Transverse colon (tissue), 4 donors: ENCODE data around the gene ERC2. TPM values are rescaled to one million over a fixed set of nuclear protein-coding genes. Genes with fewer than 3 reads are reported as not detected.

Source experiments
- DNase-seq: peaks from one replicate; pipeline ENCODE4 v3.0.0-alpha.2; 2019
- H3K27ac ChIP-seq, 4 donors: fragments of 200-600 bp; sonication (generic); 2 replicates each; pipeline ENCODE4 v1.5.1; 2016 to 2018; ENCODE audit warnings: inconsistent platforms in 4 of 4
- H3K27me3 ChIP-seq: fragments of 200-600 bp; sonication (generic); 2 replicates; pipeline ENCODE4 v1.5.1; 2017; ENCODE audit warnings: inconsistent platforms
- H3K36me3 ChIP-seq, 4 donors: fragments of 200-600 bp; sonication (generic); 2 replicates each; pipeline ENCODE4 v1.5.1; 2017 to 2019; ENCODE audit warnings: inconsistent platforms in 4 of 4
- H3K4me1 ChIP-seq, 4 donors: fragments of 200-600 bp; sonication (generic); 2 replicates each; pipeline ENCODE4 v1.5.1; 2017 to 2020; ENCODE audit warnings: inconsistent platforms in 4 of 4
- H3K4me3 ChIP-seq, 4 donors: fragments of 200-600 bp; sonication (generic); 1 replicate in 1 of 4; 2 replicates in 3 of 4; pipeline versions ENCODE4 v1.5.1 to v1.6.1; 2017 to 2019; ENCODE audit warnings: inconsistent platforms in 4 of 4
- H3K9me3 ChIP-seq, 2 donors: fragments of 200-600 bp; sonication (generic); 2 replicates each; pipeline ENCODE4 v1.5.1; 2017 to 2019; ENCODE audit warnings: inconsistent platforms in 2 of 2
- CTCF ChIP-seq, 5 experiments: fragments of 200-600 bp in 3 of 5; fragments of 450-650 bp in 2 of 5; sonication (generic) in 3 of 5; IDR thresholded peaks; 1 replicate in 2 of 5; 2 replicates in 3 of 5; pipeline ENCODE4 v1.5.1; 2016 to 2017; ENCODE audit warnings: antibody characterized with exemption in 5 of 5, inconsistent platforms in 3 of 5, mild to moderate bottlenecking in 2 of 5, moderate library complexity in 1 of 5
- EP300 ChIP-seq: sonication (generic); formaldehyde crosslinking; IDR thresholded peaks from one replicate; pipeline ENCODE4 v1.6.1; 2017; ENCODE audit warnings: antibody characterized with exemption, low read depth
- POLR2A ChIP-seq: fragments of 450-650 bp; IDR thresholded peaks from one replicate; pipeline ENCODE4 v1.6.1; 2016; ENCODE audit warnings: antibody characterized with exemption, mild to moderate bottlenecking, moderate library complexity
- POLR2AphosphoS5 ChIP-seq, 3 donors: sonication (generic); formaldehyde crosslinking; IDR thresholded peaks; one replicate each; pipeline ENCODE4 v1.6.1; 2016; ENCODE audit warnings: antibody characterized with exemption in 3 of 3
- WGBS, 2 donors: methylation state at CpG; one replicate each; pipeline ENCODE4 v1.1.5; 2018; ENCODE audit warnings: low coverage in 1 of 2; 5-methylcytosine and 5-hydroxymethylcytosine counted together
- in situ Hi-C, 4 donors: fragments of 200-750 bp; cut with MboI; loops; one replicate each; pipeline versions ENCODE4 v1.15.0 to v1.15.1; 2017; ENCODE audit warnings: low sequenced_read_pairs in 3 of 4, low pct_ligation_motif_present in 1 of 4, low pct_unique_long_range_greater_than_20kb in 1 of 4
- intact Hi-C: fragments of 100-400 bp; cut with DNase I; formaldehyde crosslinking; loops from one replicate; pipeline ENCODE4 v1.15.1; 2023; ENCODE audit warnings: low total_unique reads
- total RNA-seq, 4 donors: library from RNA; depleted of rRNA; stranded (reverse); fragments of >200 nt; gene quantifications; one replicate each; pipeline ENCODE4 v1.1.0, GENCODE V29; 2016

The ERC2 gene
- total RNA-seq, 4 donors from 2014 or later: 0.41 to 1.3 TPM; not detected in 2

- no peaks in the 10 kb centered on the region for H3K4me1 ChIP-seq
- intact Hi-C loops: no loop called here
- WGBS, 2 donors: 67 to 80% methylated on average over 1 to 2 of the region's 2 CpGs
- in situ Hi-C loops: no loop called here
- H3K27me3 ChIP-seq: no peaks in the 10 kb centered on the region
- no peak overlapping the region for H3K27ac ChIP-seq
- no peak overlapping the region for H3K4me3 ChIP-seq
- H3K36me3 ChIP-seq: no peaks in the 10 kb centered on the region
- no peak for DNase-seq
- no peak for TF ChIP-seq EP300
- TF ChIP-seq POLR2A: no peak
- no peak for TF ChIP-seq POLR2AphosphoS5 (IDR thresholded peaks at IDR 0.05)
- TF ChIP-seq CTCF (IDR thresholded peaks at IDR 0.05): no peak
- H3K9me3 ChIP-seq: no peaks in the 10 kb centered on the region
Measured at GRCh38 chr3:55774856-55775255, 693.4 kb downstream of the ERC2 start.

- WGBS, 2 donors: 86 to 100% methylated on average over 1 to 2 of the region's 2 CpGs
- intact Hi-C loops: no loop called here
- Histone ChIP-seq H3K27me3 (no peaks in the 10 kb centered on the region), H3K36me3 (no peaks in the 10 kb centered on the region), H3K4me1 (no peaks in the 10 kb centered on the region), H3K4me3 (no peak overlapping the region), H3K9me3 (no peaks in the 10 kb centered on the region), H3K27ac (no peak overlapping the region)
- in situ Hi-C loops: no loop called here
- no peak for DNase-seq
- no peak for TF ChIP-seq POLR2AphosphoS5 (IDR thresholded peaks at IDR 0.05)
- TF ChIP-seq EP300: no peak
- no peak for TF ChIP-seq CTCF (IDR thresholded peaks at IDR 0.05)
- no peak for TF ChIP-seq POLR2A
Measured at GRCh38 chr3:55771503-55771902, 696.8 kb downstream of the ERC2 start.

GRCh38 chr3:55770077-55770476 lies 698.2 kb downstream of the ERC2 start:
- intact Hi-C loops (no loop called here), in situ Hi-C loops (no loop called here)
- H3K9me3 ChIP-seq: no peaks in the 10 kb centered on the region
- no peak overlapping the region for H3K27ac ChIP-seq
- 81% methylated on average over 1 of the region's 1 CpG; no CpG with 5 or more reads in 1 of the 2 donors for WGBS, 2 donors
- no peak overlapping the region for H3K4me3 ChIP-seq
- no peak for DNase-seq
- no peaks in the 10 kb centered on the region for H3K4me1 ChIP-seq
- no peaks in the 10 kb centered on the region for H3K36me3 ChIP-seq
- H3K27me3 ChIP-seq: no peaks in the 10 kb centered on the region
- no peak for TF ChIP-seq POLR2AphosphoS5 (IDR thresholded peaks at IDR 0.05)
- no peak for TF ChIP-seq CTCF (IDR thresholded peaks at IDR 0.05)
- TF ChIP-seq EP300: no peak
- TF ChIP-seq POLR2A: no peak

- TF ChIP-seq EP300: no peak
- TF ChIP-seq POLR2A: no peak
- no peak for TF ChIP-seq CTCF (IDR thresholded peaks at IDR 0.05)
- TF ChIP-seq POLR2AphosphoS5 (IDR thresholded peaks at IDR 0.05): no peak
- H3K4me1 ChIP-seq: no peaks in the 10 kb centered on the region
- 37% methylated on average over 1 of the region's 1 CpG; no CpG with 5 or more reads in 1 of the 2 donors for WGBS, 2 donors
- H3K4me3 ChIP-seq: no peak overlapping the region
- no peaks in the 10 kb centered on the region for H3K27me3 ChIP-seq
- H3K9me3 ChIP-seq: no peaks in the 10 kb centered on the region
- intact Hi-C loops: no loop called here
- DNase-seq: no peak
- H3K27ac ChIP-seq: no peak overlapping the region
- in situ Hi-C loops: no loop called here
- no peaks in the 10 kb centered on the region for H3K36me3 ChIP-seq
Measured at GRCh38 chr3:55766753-55767152, 701.5 kb downstream of the ERC2 start.
